HepG2 (cell line): ENCODE results near the gene SHISA9. TPM values are rescaled to one million over a fixed set of nuclear protein-coding genes. Genes with fewer than 3 reads are reported as not detected.

ENCODE experiments used
- ATAC-seq: fragments of 200-7000 bp; cut with Tn5 transposase; 3 replicates; pipeline ENCODE4 v1.9.1; 2020; ENCODE audit warnings: mild to moderate bottlenecking, moderate library complexity
- BruUV-seq: library from RNA; stranded (reverse); fragments of 400-500 nt; replicated peaks from 2 replicates; lab custom pipeline; 2021; lab: Mats Ljungman, UMichigan
- CTCF ChIA-PET: fragments of 300-600 bp; formaldehyde crosslinking; extraction: SDS; loops from one replicate; lab custom pipeline; 2021; ENCODE audit warnings: low total read pairs, inconsistent platforms, low intra/inter-chr PET ratio; lab: Yijun Ruan, JAX
- POLR2A ChIA-PET: fragments of 350-600 bp; sonication (Branson Sonifier 250); formaldehyde crosslinking; loops from one replicate; lab custom pipeline; 2020; ENCODE audit warnings: antibody characterized with exemption, inconsistent platforms; lab: Yijun Ruan, JAX
- DNase-seq: peaks from one replicate; pipeline ENCODE4 v3.0.0-alpha.2; 2015; ENCODE audit warnings: low spot score
- FAIRE-seq: peaks from 3 replicates; lab custom pipeline; 2011; peaks lifted over from hg19 to GRCh38; lab: Jason Lieb, UNC
- H2AFZ ChIP-seq: one replicate; pipeline ENCODE4 v1.6.1; 2011; ENCODE audit warnings: low read length, inconsistent platforms
- H3K27ac ChIP-seq: fragments of 300-600 bp; 3 replicates; pipeline ENCODE4 v1.8.0; 2011; ENCODE audit warnings: mixed run types, mild to moderate bottlenecking, mixed read lengths, low read length, inconsistent platforms; ENCODE audit not compliant: insufficient read depth; ENCODE audit errors: extremely low read length
- H3K27me3 ChIP-seq, 2 experiments: fragments of 200-600 bp in 1 of 2; 2 replicates in 1 of 2; 3 replicates in 1 of 2; pipeline versions ENCODE4 v1.6.0 to v1.8.0; 2011; ENCODE audit warnings: low read length in 2 of 2, mild to moderate bottlenecking in 2 of 2, moderate library complexity in 2 of 2, inconsistent platforms in 1 of 2; ENCODE audit not compliant: insufficient read depth in 2 of 2, control insufficient read depth in 1 of 2
- H3K36me3 ChIP-seq, 2 experiments: fragments of 200-600 bp in 1 of 2; replicated peaks in 1 of 2; 2 replicates in 1 of 2; 3 replicates in 1 of 2; pipeline versions ENCODE4 v1.5.1 to v1.8.0; 2011; ENCODE audit warnings: low read length in 2 of 2, inconsistent platforms in 1 of 2; ENCODE audit not compliant: insufficient read depth in 2 of 2, control insufficient read depth in 1 of 2
- H3K4me1 ChIP-seq: 2 replicates; pipeline ENCODE4 v1.5.1; 2012; ENCODE audit warnings: low read length, inconsistent platforms; ENCODE audit not compliant: insufficient read depth
- H3K4me2 ChIP-seq: 2 replicates; pipeline ENCODE4 v1.6.0; 2011; ENCODE audit warnings: low read depth, low read length, inconsistent platforms
- H3K4me3 ChIP-seq, 3 experiments: fragments of 200-600 bp in 1 of 3; sonication (generic), shearing (Covaris generic) in 1 of 3; replicated peaks in 1 of 3; 2 replicates each; pipeline ENCODE4 v1.5.1; 2011 to 2016; ENCODE audit warnings: low read length in 3 of 3, inconsistent platforms in 2 of 3, low read depth in 2 of 3, mild to moderate bottlenecking in 2 of 3, control low read depth in 1 of 3, mixed read lengths in 1 of 3; ENCODE audit not compliant: insufficient read depth in 1 of 3
- H3K79me2 ChIP-seq: one replicate; pipeline ENCODE4 v1.6.1; 2011; ENCODE audit warnings: low read length, inconsistent platforms; ENCODE audit not compliant: insufficient read depth
- H3K9ac ChIP-seq: 2 replicates; pipeline ENCODE4 v1.6.0; 2011; ENCODE audit warnings: mild to moderate bottlenecking, low read depth, low read length, inconsistent platforms; ENCODE audit not compliant: insufficient read depth
- H3K9me3 ChIP-seq: 2 replicates; pipeline ENCODE4 v1.5.1; 2012; ENCODE audit warnings: mild to moderate bottlenecking, low read length
- H4K20me1 ChIP-seq: 2 replicates; pipeline ENCODE4 v1.6.0; 2011; ENCODE audit warnings: inconsistent platforms, mild to moderate bottlenecking, low read length, moderate library complexity; ENCODE audit not compliant: insufficient read depth
- AHDC1 ChIP-seq: sonication (generic); formaldehyde crosslinking; IDR thresholded peaks from 2 replicates; pipeline ENCODE4 v1.5.1; 2020; ENCODE audit warnings: mild to moderate bottlenecking, missing genetic modification reagents, borderline replicate concordance
- AHR ChIP-seq: IDR thresholded peaks from 2 replicates; pipeline ENCODE4 v1.6.1; 2018; ENCODE audit warnings: missing genetic modification reagents, missing compliant biosample characterization
- BRD4 ChIP-seq: sonication (generic); formaldehyde crosslinking; IDR thresholded peaks from 2 replicates; pipeline ENCODE4 v1.4.0; 2020; ENCODE audit warnings: missing genetic modification reagents
- CENPX ChIP-seq: sonication (generic); formaldehyde crosslinking; IDR thresholded peaks from 2 replicates; pipeline ENCODE4 v1.9.0; 2021; ENCODE audit warnings: mild to moderate bottlenecking, missing genetic modification reagents, moderate library complexity
- CHD4 ChIP-seq: fragments of 200-600 bp; sonication (generic); IDR thresholded peaks from 2 replicates; pipeline ENCODE4 v1.7.0; 2017; ENCODE audit warnings: mild to moderate bottlenecking, low read length, borderline replicate concordance
- GLI4 ChIP-seq: sonication (generic); formaldehyde crosslinking; IDR thresholded peaks from 2 replicates; pipeline ENCODE4 v1.5.1; 2020; ENCODE audit warnings: missing genetic modification reagents, mild to moderate bottlenecking, moderate library complexity, borderline replicate concordance
- KLF11 ChIP-seq: IDR thresholded peaks from 2 replicates; pipeline ENCODE4 v1.6.1; 2016; ENCODE audit warnings: missing compliant biosample characterization
- SALL2 ChIP-seq: sonication (generic); formaldehyde crosslinking; IDR thresholded peaks from 2 replicates; pipeline ENCODE4 v1.8.1; 2023; ENCODE audit warnings: mild to moderate bottlenecking, missing genetic modification reagents, inconsistent platforms
- SIX1 ChIP-seq: sonication (generic); formaldehyde crosslinking; IDR thresholded peaks from 2 replicates; pipeline ENCODE4 v1.4.0; 2020; ENCODE audit warnings: missing genetic modification reagents, borderline replicate concordance
- TBX2 ChIP-seq: sonication (generic); formaldehyde crosslinking; IDR thresholded peaks from 2 replicates; pipeline ENCODE4 v1.5.0; 2020; ENCODE audit warnings: missing genetic modification reagents, mild to moderate bottlenecking, borderline replicate concordance
- ZFP62 ChIP-seq: sonication (generic); formaldehyde crosslinking; IDR thresholded peaks from 2 replicates; pipeline ENCODE4 v1.4.0; 2020; ENCODE audit warnings: missing genetic modification reagents
- ZFY ChIP-seq: sonication (generic); formaldehyde crosslinking; IDR thresholded peaks from 2 replicates; pipeline ENCODE4 v1.4.0; 2020; ENCODE audit warnings: missing genetic modification reagents
- ZNF441 ChIP-seq: sonication (generic); formaldehyde crosslinking; IDR thresholded peaks from 2 replicates; pipeline ENCODE4 v1.7.0; 2021; ENCODE audit warnings: missing genetic modification reagents, borderline replicate concordance
- ZNF720 ChIP-seq: sonication (generic); formaldehyde crosslinking; IDR thresholded peaks from 2 replicates; pipeline ENCODE4 v1.4.0; 2020; ENCODE audit warnings: missing genetic modification reagents
- ZSCAN12 ChIP-seq: sonication (generic); formaldehyde crosslinking; IDR thresholded peaks from 2 replicates; pipeline ENCODE4 v1.9.0; 2021; ENCODE audit warnings: mild to moderate bottlenecking, missing genetic modification reagents
- WGBS: methylation state at CpG from one replicate; pipeline ENCODE4 v1.1.6; 2017; ENCODE audit warnings: low lambda C conversion rate; 5-methylcytosine and 5-hydroxymethylcytosine counted together
- in situ Hi-C: cut with HindIII; loops from 2 replicates; pipeline ENCODE4 v1.10.0; 2017; ENCODE audit warnings: low pct_unique_long_range_greater_than_20kb; ENCODE audit not compliant: extremely low pct_ligation_motif_present
- intact Hi-C: fragments of 100-400 bp; cut with micrococcal nuclease; formaldehyde crosslinking; loops from one replicate; pipeline ENCODE4 v1.10.0; 2022; ENCODE audit not compliant: unreplicated experiment
- polyA plus RNA-seq, 8 experiments: library from polyadenylated mRNA; depleted of rRNA in 3 of 8; stranded (reverse) in 7 of 8; unstranded in 1 of 8; fragments of >200 nt; fragmentation: Illumina TruSeq in 4 of 8; extraction: Trizol in 4 of 8; gene quantifications; 2 replicates each; pipeline versions ENCODE4 v1.2.1 to v1.2.3, GENCODE V29; 2011 to 2016; ENCODE audit warnings: low read depth in 4 of 8, missing spikeins in 1 of 8, mixed read lengths in 1 of 8; ENCODE audit not compliant: insufficient read depth in 1 of 8
- total RNA-seq, 5 experiments: library from RNA; depleted of rRNA; stranded (reverse); fragments of >200 nt; fragmentation: Illumina TruSeq; extraction: Trizol; gene quantifications; 2 replicates each; pipeline ENCODE4 v1.2.3, GENCODE V29; 2016; ENCODE audit warnings: low read depth in 1 of 5

The SHISA9 gene
- total and polyA plus RNA-seq, 2 of the 13 experiments (the other 11 are each of a cell fraction or from before 2014, with no cell fraction given): 0.01 TPM; not detected in 1

GRCh38 chr16:13083681-13084080 is 182.3 kb downstream of the SHISA9 start:
- no peak overlapping the region for H3K27ac ChIP-seq
- H3K4me3 ChIP-seq: no peak overlapping the region
- no peaks in the 10 kb centered on the region for H3K27me3 ChIP-seq
- no peaks in the 10 kb centered on the region for H3K36me3 ChIP-seq
- 28% methylated on average over 5 of the region's 5 CpGs for WGBS
- DNase-seq: no peak
- no peak for TF ChIP-seq ZNF720 (CRISPR knock-in tag)
- TF ChIP-seq CHD4: no peak
- 0 out of 2 replicates have a peak, but pooled peaks have one; percentile 29 for TF ChIP-seq GLI4 (CRISPR knock-in tag)
- TF ChIP-seq, all 625 proteins: peak for 1
- in situ Hi-C loops: no loop called here
- POLR2A ChIA-PET: no interaction called here
- no peak for FAIRE-seq
- ATAC-seq: no peak
- intact Hi-C loops: no loop called here
- BruUV-seq: no TSS peak
- Histone ChIP-seq H3K79me2 (no peaks in the 10 kb centered on the region), H3K4me2 (no peak overlapping the region), H4K20me1 (no peaks in the 10 kb centered on the region), H3K9ac (no peak overlapping the region), H3K4me1 (peaks cover 13% of the 10 kb centered on the region), H3K9me3 (no peaks in the 10 kb centered on the region), H2AFZ (no peak overlapping the region)
- CTCF ChIA-PET: no interaction called here

GRCh38 chr16:13084331-13084730 is 182.9 kb downstream of the SHISA9 start:
- Histone ChIP-seq H3K4me3 (no peak overlapping the region), H3K36me3 (no peaks in the 10 kb centered on the region), H3K9me3 (no peaks in the 10 kb centered on the region), H3K27me3 (no peaks in the 10 kb centered on the region), H3K4me2 (no peak overlapping the region), H4K20me1 (no peaks in the 10 kb centered on the region), H3K9ac (no peak overlapping the region), H3K4me1 (peaks cover 13% of the 10 kb centered on the region), H3K27ac (no peak overlapping the region), H2AFZ (no peak overlapping the region), H3K79me2 (no peaks in the 10 kb centered on the region)
- ChIA-PET POLR2A (no interaction called here), CTCF (no interaction called here)
- no TSS peak for BruUV-seq
- in situ Hi-C loops (no loop called here), intact Hi-C loops (no loop called here)
- DNase-seq (no peak), FAIRE-seq (no peak), ATAC-seq (peak; percentile 53)
- 3% methylated on average over 2 of the region's 2 CpGs for WGBS
- no peak for TF ChIP-seq ZNF441
- no peak for TF ChIP-seq ZSCAN12 (CRISPR knock-in tag)
- no peak for TF ChIP-seq AHDC1
- TF ChIP-seq AHR (CRISPR knock-in tag): no peak
- TF ChIP-seq TBX2 (CRISPR knock-in tag): no peak
- TF ChIP-seq BRD4 (CRISPR knock-in tag): no peak
- TF ChIP-seq KLF11: no peak
- TF ChIP-seq CENPX: no peak
- no peak for TF ChIP-seq SIX1 (CRISPR knock-in tag)
- no peak for TF ChIP-seq SALL2 (CRISPR knock-in tag)
- TF ChIP-seq ZFY: no peak
- TF ChIP-seq ZFP62 (CRISPR knock-in tag): no peak
